A673 (cell line): ENCODE measurements around the gene TSSC4.

Experiments used
- CTCF ChIP-seq: fragments of 300-800, 200-600 bp; sonication (generic); conservative IDR thresholded peaks from 2 replicates; pipeline ENCODE4 v1.5.1; 2017; ENCODE audit warnings: low read depth, mild to moderate bottlenecking, antibody characterized with exemption, low read length, moderate library complexity, mixed read lengths
- EZH2 ChIP-seq: fragments of 200-600 bp; sonication (generic); IDR thresholded peaks from 2 replicates; pipeline ENCODE4 v1.6.1; 2017; ENCODE audit warnings: borderline replicate concordance, low read depth, mild to moderate bottlenecking, mixed read lengths, antibody characterized with exemption, low read length; ENCODE audit not compliant: poor library complexity, severe bottlenecking

- TF ChIP-seq EZH2 (no peak), CTCF (no peak)
Observed at GRCh38 chr11:2395211-2395730, 5.3 kb upstream of the TSSC4 start.
